ENCODE data around the gene PPIP5K1. TPM values are rescaled to one million over a fixed set of nuclear protein-coding genes. Genes with fewer than 3 reads are reported as not detected.
"Not testable (repeated sequence)": the region's sequence is repeated elsewhere in the genome, so short reads cannot be mapped to it uniquely, and the experiment has no call there.

Gene PPIP5K1
- total RNA-seq, 2 experiments from 2014 or later: 42.5 to 48.3 TPM

GRCh38 chr15:43534897-43535296, 55.1 kb downstream of the PPIP5K1 start:
- Mint-ChIP-seq H3K9me3 (ENCODE audit: insufficient read depth) (no peaks in the 10 kb centered on the region), H3K4me3 (no peak overlapping the region), H3K36me3 (ENCODE audit: low read depth) (peaks cover 2% of the 10 kb centered on the region), H3K27me3 (ENCODE audit: low read depth) (no peaks in the 10 kb centered on the region), H3K4me1 (ENCODE audit: low read depth) (no peaks in the 10 kb centered on the region), H3K27ac (no peak overlapping the region)
- DNase-seq (no peak), ATAC-seq (no peak)
- ChIA-PET CTCF (no interaction called here), POLR2A (no interaction called here)

GRCh38 chr15:43532826-43533225, 57.2 kb downstream of the PPIP5K1 start:
- ATAC-seq; DNase-seq; POLR2A ChIA-PET; H3K27ac Mint-ChIP-seq; H3K9me3 Mint-ChIP-seq (ENCODE audit: insufficient read depth); H3K4me3 Mint-ChIP-seq; H3K27me3 Mint-ChIP-seq (ENCODE audit: low read depth); H3K36me3 Mint-ChIP-seq (ENCODE audit: low read depth); CTCF ChIA-PET; H3K4me1 Mint-ChIP-seq (ENCODE audit: low read depth): not testable (repeated sequence)

- H3K4me1 Mint-ChIP-seq (ENCODE audit: low read depth): peaks cover 4% of the 10 kb centered on the region
- ChIA-PET CTCF (interaction anchor here (0.9 kb wide), 1 partner anchor 90 kb away, joined by 3 read pairs; no protein-coding TSS in a partner anchor), POLR2A (no interaction called here)
- ATAC-seq (no peak), DNase-seq (no peak)
- no peak overlapping the region for H3K27ac Mint-ChIP-seq
- H3K4me3 Mint-ChIP-seq: no peak overlapping the region
- H3K27me3 Mint-ChIP-seq (ENCODE audit: low read depth): no peaks in the 10 kb centered on the region
- no peaks in the 10 kb centered on the region for H3K9me3 Mint-ChIP-seq (ENCODE audit: insufficient read depth)
- peaks cover 2% of the 10 kb centered on the region for H3K36me3 Mint-ChIP-seq (ENCODE audit: low read depth)
These were observed 58.9 kb downstream of the PPIP5K1 start for GRCh38 chr15:43531018-43531670.

GRCh38 chr15:43529587-43530345, 60.2 kb downstream of the PPIP5K1 start:
- Mint-ChIP-seq H3K4me3 (no peak overlapping the region), H3K36me3 (ENCODE audit: low read depth) (peaks cover 2% of the 10 kb centered on the region), H3K4me1 (ENCODE audit: low read depth) (peaks cover 17% of the 10 kb centered on the region), H3K27me3 (ENCODE audit: low read depth) (no peaks in the 10 kb centered on the region), H3K9me3 (ENCODE audit: insufficient read depth) (no peaks in the 10 kb centered on the region), H3K27ac (no peak overlapping the region)
- CTCF ChIA-PET: no interaction called here
- DNase-seq (no peak), ATAC-seq (no peak)
- POLR2A ChIA-PET: no interaction called here

GRCh38 chr15:43529141-43529540, 60.9 kb downstream of the PPIP5K1 start:
- Mint-ChIP-seq H3K27ac (no peak overlapping the region), H3K4me3 (no peak overlapping the region), H3K9me3 (ENCODE audit: insufficient read depth) (no peaks in the 10 kb centered on the region), H3K4me1 (ENCODE audit: low read depth) (peaks cover 18% of the 10 kb centered on the region), H3K36me3 (ENCODE audit: low read depth) (peaks cover 2% of the 10 kb centered on the region), H3K27me3 (ENCODE audit: low read depth) (no peaks in the 10 kb centered on the region)
- ATAC-seq (no peak), DNase-seq (no peak)
- ChIA-PET CTCF (interaction anchor here (0.8 kb wide), 1 partner anchor 14 kb away, joined by 3 read pairs; no protein-coding TSS in a partner anchor), POLR2A (no interaction called here)

GRCh38 chr15:43528542-43529007, 61.4 kb downstream of the PPIP5K1 start:
- Mint-ChIP-seq H3K36me3 (ENCODE audit: low read depth) (peaks cover 2% of the 10 kb centered on the region), H3K4me3 (no peak overlapping the region), H3K27me3 (ENCODE audit: low read depth) (no peaks in the 10 kb centered on the region), H3K4me1 (ENCODE audit: low read depth) (peaks cover 18% of the 10 kb centered on the region), H3K9me3 (ENCODE audit: insufficient read depth) (no peaks in the 10 kb centered on the region), H3K27ac (no peak overlapping the region)
- no peak for ATAC-seq
- DNase-seq: no peak
- ChIA-PET CTCF (interaction anchor here (0.8 kb wide), 1 partner anchor 14 kb away, joined by 3 read pairs; no protein-coding TSS in a partner anchor), POLR2A (no interaction called here)

GRCh38 chr15:43527802-43528541, 62.0 kb downstream of the PPIP5K1 start:
- H3K27ac Mint-ChIP-seq: no peak overlapping the region
- no peak overlapping the region for H3K4me3 Mint-ChIP-seq
- ATAC-seq (no peak), DNase-seq (no peak)
- H3K27me3 Mint-ChIP-seq (ENCODE audit: low read depth): no peaks in the 10 kb centered on the region
- H3K4me1 Mint-ChIP-seq (ENCODE audit: low read depth): peaks cover 18% of the 10 kb centered on the region
- no peaks in the 10 kb centered on the region for H3K36me3 Mint-ChIP-seq (ENCODE audit: low read depth)
- no peaks in the 10 kb centered on the region for H3K9me3 Mint-ChIP-seq (ENCODE audit: insufficient read depth)
- ChIA-PET CTCF (interaction anchor here (2.0 kb wide), 1 partner anchor 14 kb away, joined by 8 read pairs; no protein-coding TSS in a partner anchor), POLR2A (no interaction called here)

- ChIA-PET POLR2A (no interaction called here), CTCF (interaction anchor here (2.0 kb wide), 1 partner anchor 13 kb away, joined by 8 read pairs; no protein-coding TSS in a partner anchor)
- no peak for DNase-seq
- H3K27ac Mint-ChIP-seq: no peak overlapping the region
- no peak overlapping the region for H3K4me3 Mint-ChIP-seq
- H3K4me1 Mint-ChIP-seq (ENCODE audit: low read depth): peaks cover 18% of the 10 kb centered on the region
- no peaks in the 10 kb centered on the region for H3K36me3 Mint-ChIP-seq (ENCODE audit: low read depth)
- ATAC-seq: no peak
- H3K9me3 Mint-ChIP-seq (ENCODE audit: insufficient read depth): no peaks in the 10 kb centered on the region
- H3K27me3 Mint-ChIP-seq (ENCODE audit: low read depth): no peaks in the 10 kb centered on the region
These were observed 62.8 kb downstream of the PPIP5K1 start for GRCh38 chr15:43527016-43527801.

GRCh38 chr15:43526261-43526930, 63.6 kb downstream of the PPIP5K1 start:
- no peak for ATAC-seq

DNA sequence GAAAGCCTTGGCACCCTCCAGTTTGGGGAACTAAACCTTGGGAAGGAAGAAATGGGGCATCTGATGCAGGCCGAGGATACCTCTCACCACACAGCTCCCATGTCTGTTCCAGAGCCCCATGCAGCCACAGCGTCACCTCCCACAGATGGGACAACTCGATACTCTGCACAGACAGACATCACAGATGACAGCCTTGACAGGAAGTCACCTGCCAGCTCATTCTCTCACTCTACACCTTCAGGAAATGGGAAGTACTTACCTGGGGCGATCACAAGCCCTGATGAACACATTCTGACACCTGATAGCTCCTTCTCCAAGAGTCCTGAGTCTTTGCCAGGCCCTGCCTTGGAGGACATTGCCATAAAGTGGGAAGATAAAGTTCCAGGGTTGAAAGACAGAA, 64.9 kb downstream of the PPIP5K1 start:
- no peak for ATAC-seq
- CTCF ChIA-PET: no interaction called here
- no peaks in the 10 kb centered on the region for H3K9me3 Mint-ChIP-seq (ENCODE audit: insufficient read depth)

More at GRCh38 chr15:43526261-43526930, 63.6 kb downstream of the PPIP5K1 start:
- Mint-ChIP-seq H3K9me3 (ENCODE audit: insufficient read depth) (no peaks in the 10 kb centered on the region), H3K36me3 (ENCODE audit: low read depth) (no peaks in the 10 kb centered on the region), H3K4me1 (ENCODE audit: low read depth) (peaks cover 18% of the 10 kb centered on the region), H3K27ac (no peak overlapping the region), H3K27me3 (ENCODE audit: low read depth) (no peaks in the 10 kb centered on the region), H3K4me3 (no peak overlapping the region)
- CTCF ChIA-PET: interaction anchor here (2.0 kb wide), 1 partner anchor 12 kb away, joined by 8 read pairs; no protein-coding TSS in a partner anchor
- no peak for DNase-seq
- POLR2A ChIA-PET: no interaction called here

More for the DNA sequence above, 64.9 kb downstream of the PPIP5K1 start:
- H3K27ac Mint-ChIP-seq: no peak overlapping the region
- H3K27me3 Mint-ChIP-seq (ENCODE audit: low read depth): no peaks in the 10 kb centered on the region
- POLR2A ChIA-PET: no interaction called here
- H3K4me3 Mint-ChIP-seq: no peak overlapping the region
- H3K4me1 Mint-ChIP-seq (ENCODE audit: low read depth): peaks cover 18% of the 10 kb centered on the region
- DNase-seq: no peak
- H3K36me3 Mint-ChIP-seq (ENCODE audit: low read depth): no peaks in the 10 kb centered on the region
